Left lung (tissue), 10 donors: ENCODE data around the gene ADAMTS2. TPM values are rescaled to one million over a fixed set of nuclear protein-coding genes. Genes with fewer than 3 reads are reported as not detected.
A peak's percentile ranks its signal among the peaks of the same experiment; 100 is the strongest.

Experiments used
- ATAC-seq: fragments of 200-7000 bp; cut with Tn5 transposase; one replicate; pipeline ENCODE4 v1.9.1; 2020; ENCODE audit warnings: moderate library complexity
- DNase-seq, 4 donors: peaks; one replicate each; pipeline ENCODE4 v3.0.0-alpha.2; 2013 to 2020
- H3K27ac ChIP-seq, 2 donors: fragments of 200-600 bp; sonication (generic) in 1 of 2; one replicate each; pipeline versions ENCODE4 v1.5.0 to v1.8.0; 2020 to 2021
- H3K27me3 ChIP-seq, 2 donors: fragments of 200-600 bp; sonication (generic) in 1 of 2; one replicate each; pipeline versions ENCODE4 v1.5.0 to v1.8.0; 2020 to 2021
- H3K36me3 ChIP-seq, 2 donors: fragments of 200-600 bp; sonication (generic) in 1 of 2; one replicate each; pipeline versions ENCODE4 v1.5.0 to v1.8.0; 2020 to 2021
- H3K4me1 ChIP-seq, 2 donors: fragments of 200-600 bp; one replicate each; pipeline ENCODE4 v1.8.0; 2021
- H3K4me3 ChIP-seq, 2 donors: fragments of 200-600 bp; sonication (generic) in 1 of 2; one replicate each; pipeline versions ENCODE4 v1.5.0 to v1.8.0; 2020 to 2021; ENCODE audit warnings: mild to moderate bottlenecking in 1 of 2
- H3K9me3 ChIP-seq, 2 donors: fragments of 200-600 bp; sonication (generic) in 1 of 2; one replicate each; pipeline versions ENCODE4 v1.5.0 to v1.8.0; 2020 to 2021
- CTCF ChIP-seq, 2 donors: fragments of 200-600 bp; sonication (generic) in 1 of 2; IDR thresholded peaks; one replicate each; pipeline versions ENCODE4 v1.5.0 to v1.8.0; 2021; ENCODE audit warnings: antibody characterized with exemption in 2 of 2
- intact Hi-C, 2 donors: fragments of 100-400 bp; cut with DNase I; formaldehyde crosslinking; loops; one replicate each; pipeline versions ENCODE4 v1.11.2 to v1.14.2; 2022
- polyA plus RNA-seq, 6 donors: library from polyadenylated mRNA; unstranded; fragments of 120-200 nt; gene quantifications; one replicate each; pipeline ENCODE4 v1.2.1, GENCODE V29; 2013; ENCODE audit not compliant: insufficient read length in 6 of 6
- total RNA-seq, 2 donors: library from RNA; stranded (reverse); fragmentation: NEBNext Ultra II Directional; extraction: Animal tissue kit (Norgen Biotek cat#: 25700); gene quantifications; one replicate each; pipeline ENCODE4 v1.2.1, GENCODE V29; 2021
- donor health status: DM: no; HTN: yes; CAD: no.
- donor health status: DM: no; HTN: no; CAD: no.

ADAMTS2 gene
- total and polyA plus RNA-seq, 8 donors = 27.5 to 68.2 (median 36.0) TPM

DNA sequence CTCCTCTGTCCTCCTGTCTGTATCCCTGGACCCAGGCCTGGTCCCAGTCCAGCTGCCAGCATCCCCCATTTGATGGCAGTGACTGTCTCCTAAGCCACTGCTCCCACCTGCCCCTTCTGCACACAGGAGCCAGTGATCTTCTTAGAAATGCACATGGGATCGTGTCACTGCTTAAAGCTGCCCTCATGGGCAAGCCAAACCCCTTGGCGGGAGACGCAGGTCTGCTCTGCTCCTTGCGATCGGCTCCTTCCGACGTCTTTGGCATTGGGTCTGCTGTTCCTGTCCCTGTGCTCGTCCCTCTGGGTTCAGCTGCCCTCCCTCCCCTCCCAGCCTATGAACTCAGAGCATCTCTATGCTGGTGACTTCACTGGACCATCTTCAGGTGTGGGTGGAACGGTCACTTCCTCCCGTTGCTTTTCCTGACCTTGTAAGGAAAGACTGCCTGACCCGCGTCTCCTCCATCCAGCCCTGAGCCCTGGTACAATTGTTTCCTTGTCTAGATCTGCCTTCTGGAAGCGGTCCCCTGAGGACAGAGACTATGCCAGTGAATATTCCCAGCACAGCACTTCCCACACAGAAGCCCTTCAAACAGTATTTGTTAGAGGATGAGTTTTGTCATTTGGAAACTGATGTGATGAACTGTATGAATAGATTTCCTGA, 168.6 kb downstream of the ADAMTS2 start:
- Histone ChIP-seq H3K27me3 (peaks cover 0 to 14% of the 10 kb centered on the region in 2 donors), H3K4me3 (no peak overlapping the region), H3K36me3 (no peaks in the 10 kb centered on the region), H3K9me3 (peaks cover 0 to 4% of the 10 kb centered on the region in 2 donors), H3K27ac (no peak overlapping the region), H3K4me1 (no peaks in the 10 kb centered on the region)
- ATAC-seq = no peak
- intact Hi-C loops = no loop called here
- no peak for DNase-seq
- TF ChIP-seq CTCF (IDR thresholded peaks at IDR 0.05) = no peak

DNA sequence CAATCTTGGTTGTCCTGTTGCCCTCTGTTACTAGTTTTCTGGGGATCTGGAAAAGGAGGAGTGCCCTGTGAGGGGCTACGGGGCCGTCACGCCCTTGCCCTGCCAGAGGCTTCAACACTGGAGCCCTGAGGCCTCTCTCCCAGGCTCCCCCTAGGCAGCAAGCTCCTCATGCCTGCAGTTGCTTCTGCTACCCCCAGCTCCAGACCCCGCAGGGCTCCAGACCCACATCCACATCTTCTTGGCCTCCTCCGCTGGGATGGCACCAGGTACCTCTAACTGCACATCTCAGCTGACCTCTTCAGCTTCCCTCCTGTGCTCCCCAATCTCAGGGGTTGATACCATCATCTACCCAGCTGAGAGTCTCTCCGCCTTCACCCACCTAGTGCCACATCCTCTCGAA, 169.1 kb downstream of the ADAMTS2 start:
- no peak for TF ChIP-seq CTCF (IDR thresholded peaks at IDR 0.05)
- Histone ChIP-seq H3K4me3 (no peak overlapping the region), H3K4me1 (no peaks in the 10 kb centered on the region), H3K9me3 (peaks cover 0 to 4% of the 10 kb centered on the region in 2 donors), H3K27ac (no peak overlapping the region), H3K36me3 (no peaks in the 10 kb centered on the region), H3K27me3 (peaks cover 0 to 12% of the 10 kb centered on the region in 2 donors)
- no peak for DNase-seq
- intact Hi-C loops = no loop called here
- ATAC-seq = no peak

- Histone ChIP-seq H3K36me3 (no peaks in the 10 kb centered on the region), H3K4me3 (no peak overlapping the region), H3K27me3 (peaks cover 0 to 20% of the 10 kb centered on the region in 2 donors), H3K27ac (no peak overlapping the region), H3K9me3 (no peaks in the 10 kb centered on the region), H3K4me1 (peaks cover 6% of the 10 kb centered on the region in 2 donors)
- no peak for ATAC-seq
- TF ChIP-seq CTCF (IDR thresholded peaks at IDR 0.05) = no peak
- intact Hi-C loops = no loop called here
- peak in 1 of 4 donors; percentile 62 for DNase-seq
These were observed 173.2 kb downstream of the ADAMTS2 start for GRCh38 chr5:179171816-179172745.

- Histone ChIP-seq H3K27me3 (peaks cover 0 to 27% of the 10 kb centered on the region in 2 donors), H3K27ac (no peak overlapping the region), H3K36me3 (no peaks in the 10 kb centered on the region), H3K4me1 (peaks cover 6 to 11% of the 10 kb centered on the region in 2 donors), H3K9me3 (no peaks in the 10 kb centered on the region), H3K4me3 (no peak overlapping the region)
- intact Hi-C loops = no loop called here
- TF ChIP-seq CTCF (IDR thresholded peaks at IDR 0.05) = no peak
- no peak for ATAC-seq
- DNase-seq = peak in 1 of 4 donors; percentile 46
These were observed 173.9 kb downstream of the ADAMTS2 start for GRCh38 chr5:179171251-179171815.

GRCh38 chr5:179170606-179171005, 174.7 kb downstream of the ADAMTS2 start:
- intact Hi-C loops = no loop called here

More at GRCh38 chr5:179170606-179171005, 174.7 kb downstream of the ADAMTS2 start:
- no peaks in the 10 kb centered on the region for H3K36me3 ChIP-seq
- ATAC-seq = no peak
- H3K27me3 ChIP-seq = peaks cover 0 to 27% of the 10 kb centered on the region in 2 donors
- TF ChIP-seq CTCF (IDR thresholded peaks at IDR 0.05) = no peak
- H3K4me1 ChIP-seq = peaks cover 6 to 11% of the 10 kb centered on the region in 2 donors
- H3K9me3 ChIP-seq = no peaks in the 10 kb centered on the region
- DNase-seq = no peak
- H3K4me3 ChIP-seq = no peak overlapping the region
- H3K27ac ChIP-seq = no peak overlapping the region
